Panc1 (cell line): ENCODE results near the gene SH3GLB2. TPM values are rescaled to one million over a fixed set of nuclear protein-coding genes. Genes with fewer than 3 reads are reported as not detected.

Source experiments
- ATAC-seq: fragments of 200-7000 bp; cut with Tn5 transposase; 2 replicates; pipeline ENCODE4 v1.9.1; 2020; ENCODE audit warnings: mild to moderate bottlenecking, moderate library complexity
- BruUV-seq: library from RNA; stranded (reverse); fragments of 400-500 nt; replicated peaks from 2 replicates; lab custom pipeline; 2021; lab: Mats Ljungman, UMichigan
- CTCF ChIA-PET: fragments of 300-600 bp; sonication (Branson Sonifier 250); formaldehyde crosslinking; loops from one replicate; lab custom pipeline; 2022; ENCODE audit warnings: antibody characterized with exemption; lab: Charles Lee
- POLR2A ChIA-PET: fragments of 300-600 bp; sonication (Branson Sonifier 250); formaldehyde crosslinking; loops from one replicate; lab custom pipeline; 2022; ENCODE audit warnings: antibody characterized with exemption; lab: Charles Lee
- DNase-seq: peaks from one replicate; pipeline ENCODE4 v3.0.0-alpha.2; 2010; ENCODE audit warnings: low read depth, low spot score
- H3K27ac ChIP-seq: 2 replicates; pipeline ENCODE4 v1.5.1; 2011; ENCODE audit warnings: mild to moderate bottlenecking, low read length, inconsistent platforms
- H3K27me3 ChIP-seq: fragments of 200-500 bp; sonication (Bioruptor generic); 2 replicates; pipeline ENCODE4 v1.6.0; 2014; ENCODE audit warnings: low read length, inconsistent platforms; ENCODE audit not compliant: control insufficient read depth, insufficient read depth
- H3K36me3 ChIP-seq: fragments of 200-500 bp; sonication (Bioruptor generic); 2 replicates; pipeline ENCODE4 v1.5.1; 2014; ENCODE audit warnings: inconsistent platforms, mild to moderate bottlenecking, low read length, moderate library complexity; ENCODE audit not compliant: control insufficient read depth, insufficient read depth
- H3K4me1 ChIP-seq: 2 replicates; pipeline ENCODE4 v1.5.1; 2011; ENCODE audit warnings: inconsistent platforms, mild to moderate bottlenecking, low read length, moderate library complexity; ENCODE audit not compliant: control insufficient read depth, insufficient read depth
- H3K4me3 ChIP-seq, 2 experiments: 2 replicates each; pipeline ENCODE4 v1.5.1; 2011 to 2012; ENCODE audit warnings: low read depth in 2 of 2, low read length in 2 of 2, mild to moderate bottlenecking in 2 of 2, inconsistent platforms in 1 of 2, moderate library complexity in 1 of 2
- H3K9me3 ChIP-seq: fragments of 200-500 bp; sonication (Bioruptor generic); 2 replicates; pipeline ENCODE4 v1.5.1; 2014; ENCODE audit warnings: low read depth, mild to moderate bottlenecking, inconsistent platforms, low read length, moderate library complexity; ENCODE audit not compliant: control insufficient read depth, insufficient read depth
- CTCF ChIP-seq: fragments of 450-650 bp; IDR thresholded peaks from 2 replicates; pipeline ENCODE4 v1.5.1; 2017; ENCODE audit warnings: mild to moderate bottlenecking
- POLR2AphosphoS5 ChIP-seq: IDR thresholded peaks from 2 replicates; pipeline ENCODE4 v1.6.1; 2012; ENCODE audit warnings: mild to moderate bottlenecking, low read depth, low read length, moderate library complexity
- REST ChIP-seq, 2 experiments: IDR thresholded peaks; 2 replicates each; pipeline ENCODE4 v1.6.1; 2011 to 2012; ENCODE audit warnings: low read depth in 2 of 2, control low read depth in 1 of 2, low read length in 1 of 2, mild to moderate bottlenecking in 1 of 2, moderate library complexity in 1 of 2; ENCODE audit not compliant: insufficient read depth in 1 of 2
- SIN3A ChIP-seq: IDR thresholded peaks from 2 replicates; pipeline ENCODE4 v1.6.1; 2012; ENCODE audit warnings: low read depth, mild to moderate bottlenecking, low read length, moderate library complexity, borderline replicate concordance; ENCODE audit not compliant: insufficient read depth
- TCF7L2 ChIP-seq: IDR thresholded peaks from 2 replicates; pipeline ENCODE4 v1.6.1; 2011; ENCODE audit warnings: mild to moderate bottlenecking, low read depth, low read length, inconsistent platforms
- in situ Hi-C: cut with HindIII; loops from 2 replicates; pipeline ENCODE4 v1.10.0; 2016; ENCODE audit warnings: low sequenced_read_pairs, low pct_unique_long_range_greater_than_20kb
- intact Hi-C: fragments of 100-400 bp; cut with micrococcal nuclease; formaldehyde crosslinking; loops from one replicate; pipeline ENCODE4 v1.10.0; 2022; ENCODE audit not compliant: unreplicated experiment
- total RNA-seq: library from RNA; stranded (reverse); gene quantifications from one replicate; pipeline ENCODE4 v1.2.1, GENCODE V29; 2021; ENCODE audit not compliant: unreplicated experiment

Gene SH3GLB2
- total RNA-seq, 1 experiment from 2014 or later, result 68.3 TPM

- in situ Hi-C loops (no loop called here), intact Hi-C loops (no loop called here)
- BruUV-seq, result no TSS peak
- TF ChIP-seq CTCF, result no peak
- TF ChIP-seq POLR2AphosphoS5, result no peak
- no peak for TF ChIP-seq REST (IDR thresholded peaks at IDR 0.05; ENCODE audit: insufficient read depth in 1 of 2, low read depth in 2 of 2, low read length in 1 of 2)
- TF ChIP-seq SIN3A, result no peak
- TF ChIP-seq TCF7L2, result no peak
- POLR2A ChIA-PET, result no interaction called here
- H3K27me3 ChIP-seq, result no peaks in the 10 kb centered on the region
- no peak overlapping the region for H3K4me3 ChIP-seq
- peaks cover 2% of the 10 kb centered on the region; the same call in 1 of the 2 replicates for H3K36me3 ChIP-seq
- no peak overlapping the region for H3K27ac ChIP-seq
- CTCF ChIA-PET, result no interaction called here
- no peak for DNase-seq
- no peak for ATAC-seq
- H3K9me3 ChIP-seq, result no peaks in the 10 kb centered on the region
- peaks cover 5% of the 10 kb centered on the region for H3K4me1 ChIP-seq
Measured at GRCh38 chr9:129033216-129033615, 5.1 kb upstream of the SH3GLB2 start.

GRCh38 chr9:129032541-129033159 is 4.5 kb upstream of the SH3GLB2 start:
- intact Hi-C loops, result no loop called here
- ChIA-PET CTCF (no interaction called here), POLR2A (interaction anchor here (0.9 kb wide), 1 partner anchor 40 kb away, joined by 5 read pairs; no protein-coding TSS in a partner anchor)
- DNase-seq (no peak), ATAC-seq (no peak)
- in situ Hi-C loops, result no loop called here
- Histone ChIP-seq H3K4me1 (peaks cover 3% of the 10 kb centered on the region), H3K27ac (no peak overlapping the region), H3K27me3 (no peaks in the 10 kb centered on the region), H3K36me3 (peaks cover 2% of the 10 kb centered on the region; the same call in 1 of the 2 replicates), H3K4me3 (no peak overlapping the region), H3K9me3 (no peaks in the 10 kb centered on the region)
- no peak for TF ChIP-seq POLR2AphosphoS5
- no peak for TF ChIP-seq REST (IDR thresholded peaks at IDR 0.05; ENCODE audit: insufficient read depth in 1 of 2, low read depth in 2 of 2, low read length in 1 of 2)
- TF ChIP-seq SIN3A, result no peak
- TF ChIP-seq TCF7L2, result no peak
- no peak for TF ChIP-seq CTCF
- no TSS peak for BruUV-seq
